H1 (cell line): ENCODE data around the gene TOP2A. TPM values are rescaled to one million over a fixed set of nuclear protein-coding genes. Genes with fewer than 3 reads are reported as not detected.

Experiments
- CTCF ChIA-PET: fragments of 300-600 bp; sonication (Branson Sonifier 250); formaldehyde crosslinking; loops from one replicate; lab custom pipeline; 2021; ENCODE audit not compliant: partially characterized antibody; lab: Charles Lee
- POLR2A ChIA-PET: fragments of 300-600 bp; sonication (Branson Sonifier 250); formaldehyde crosslinking; loops from one replicate; lab custom pipeline; 2021; ENCODE audit warnings: inconsistent platforms; ENCODE audit not compliant: partially characterized antibody; lab: Charles Lee
- DNase-seq, 2 experiments: peaks; one replicate each; pipeline versions ENCODE4 v3.0.0 to v3.0.0-alpha.2; 2010 to 2022; ENCODE audit warnings: low spot score in 2 of 2, low read depth in 1 of 2, mixed read lengths in 1 of 2
- FAIRE-seq: peaks from 2 replicates; lab custom pipeline; 2011; peaks lifted over from hg19 to GRCh38; lab: Jason Lieb, UNC
- H2AFZ ChIP-seq: 2 replicates; pipeline ENCODE4 v1.8.1; 2012; ENCODE audit warnings: low read length, inconsistent platforms
- H2AK5ac ChIP-seq: 2 replicates; pipeline ENCODE4 v1.6.1; 2013; ENCODE audit warnings: low read depth, low read length
- H2BK120ac ChIP-seq: replicated peaks from 2 replicates; pipeline ENCODE3; 2013; ENCODE audit warnings: low read depth, low read length, inconsistent platforms
- H2BK12ac ChIP-seq: 2 replicates; pipeline ENCODE4 v1.6.1; 2013; ENCODE audit warnings: low read depth, low read length
- H2BK15ac ChIP-seq: 2 replicates; pipeline ENCODE4 v1.6.1; 2013; ENCODE audit warnings: low read length
- H2BK20ac ChIP-seq: 2 replicates; pipeline ENCODE4 v1.6.1; 2013; ENCODE audit warnings: low read length
- H2BK5ac ChIP-seq: 2 replicates; pipeline ENCODE4 v1.6.1; 2013; ENCODE audit warnings: low read depth, low read length
- H3K14ac ChIP-seq: 2 replicates; pipeline ENCODE4 v1.6.1; 2013; ENCODE audit warnings: inconsistent platforms; ENCODE audit not compliant: insufficient read length
- H3K18ac ChIP-seq: 2 replicates; pipeline ENCODE4 v1.6.1; 2013; ENCODE audit warnings: low read length; ENCODE audit errors: extremely low read depth
- H3K23ac ChIP-seq: 2 replicates; pipeline ENCODE4 v1.6.1; 2013; ENCODE audit warnings: inconsistent platforms; ENCODE audit not compliant: insufficient read length
- H3K23me2 ChIP-seq: 2 replicates; pipeline ENCODE4 v1.6.1; 2013; ENCODE audit warnings: low read depth, low read length
- H3K27ac ChIP-seq: 2 replicates; pipeline ENCODE4 v1.6.1; 2011; ENCODE audit warnings: low read depth, low read length, inconsistent platforms
- H3K27me3 ChIP-seq, 4 experiments: replicated peaks in 1 of 4; 1 replicate in 1 of 4; 2 replicates in 3 of 4; pipeline versions ENCODE4 v1.6.1 to v1.8.1; 2011 to 2013; ENCODE audit warnings: low read length in 3 of 4, mild to moderate bottlenecking in 3 of 4, inconsistent platforms in 2 of 4, mixed read lengths in 2 of 4, moderate library complexity in 1 of 4; ENCODE audit not compliant: control insufficient read depth in 3 of 4, insufficient read depth in 3 of 4; ENCODE audit errors: extremely low read depth in 1 of 4
- H3K36me3 ChIP-seq, 4 experiments: 2 replicates each; pipeline versions ENCODE4 v1.6.1 to v1.8.1; 2011 to 2013; ENCODE audit warnings: mild to moderate bottlenecking in 4 of 4, low read length in 3 of 4, moderate library complexity in 2 of 4, control low read depth in 1 of 4, inconsistent platforms in 1 of 4; ENCODE audit not compliant: insufficient read depth in 4 of 4, control insufficient read depth in 2 of 4
- H3K4ac ChIP-seq: replicated peaks from 2 replicates; pipeline ENCODE3; 2013; ENCODE audit warnings: low read length, low read depth, mixed read lengths, inconsistent platforms; ENCODE audit not compliant: insufficient read length
- H3K4me1 ChIP-seq, 4 experiments: replicated peaks in 1 of 4; 1 replicate in 1 of 4; 2 replicates in 3 of 4; pipeline versions ENCODE4 v1.6.1 to v1.8.1; 2011 to 2013; ENCODE audit warnings: low read length in 3 of 4, inconsistent platforms in 2 of 4, mixed read lengths in 1 of 4; ENCODE audit not compliant: insufficient read depth in 4 of 4, control insufficient read depth in 3 of 4
- H3K4me2 ChIP-seq, 2 experiments: 2 replicates each; pipeline versions ENCODE4 v1.6.1 to v1.8.1; 2011 to 2013; ENCODE audit warnings: low read depth in 2 of 2, low read length in 2 of 2, control low read depth in 1 of 2, inconsistent platforms in 1 of 2, mild to moderate bottlenecking in 1 of 2; ENCODE audit not compliant: insufficient read depth in 1 of 2
- H3K4me3 ChIP-seq, 4 experiments: fragments of 200-600, 300-600 bp in 1 of 4; sonication (generic), shearing (Covaris generic), sonication (Bioruptor Twin) in 1 of 4; 2 replicates each; pipeline versions ENCODE4 v1.5.1 to v1.8.1; 2011 to 2016; ENCODE audit warnings: low read length in 4 of 4, low read depth in 3 of 4, control low read depth in 2 of 4, inconsistent platforms in 2 of 4, mild to moderate bottlenecking in 2 of 4, mixed read lengths in 1 of 4, moderate library complexity in 1 of 4; ENCODE audit not compliant: insufficient read depth in 2 of 4; ENCODE audit errors: extremely low read depth in 1 of 4
- H3K56ac ChIP-seq: replicated peaks from 2 replicates; pipeline ENCODE3; 2013; ENCODE audit warnings: low read depth, mild to moderate bottlenecking, mixed read lengths, low read length, inconsistent platforms; ENCODE audit not compliant: insufficient read length
- H3K79me1 ChIP-seq: 2 replicates; pipeline ENCODE4 v1.6.1; 2013; ENCODE audit warnings: low read depth, low read length, control low read depth
- H3K79me2 ChIP-seq, 2 experiments: 2 replicates each; pipeline versions ENCODE4 v1.6.1 to v1.8.1; 2012 to 2013; ENCODE audit warnings: low read length in 2 of 2, mild to moderate bottlenecking in 2 of 2, inconsistent platforms in 1 of 2; ENCODE audit not compliant: insufficient read depth in 2 of 2, control insufficient read depth in 1 of 2
- H3K9ac ChIP-seq, 4 experiments: replicated peaks in 1 of 4; 1 replicate in 1 of 4; 2 replicates in 3 of 4; pipeline versions ENCODE4 v1.6.1 to v1.8.1; 2011 to 2013; ENCODE audit warnings: low read depth in 3 of 4, low read length in 3 of 4, control low read depth in 2 of 4, mild to moderate bottlenecking in 2 of 4, moderate library complexity in 2 of 4, inconsistent platforms in 1 of 4; ENCODE audit errors: extremely low read depth in 1 of 4
- H3K9me3 ChIP-seq, 2 experiments: 2 replicates each; pipeline versions ENCODE4 v1.6.1 to v1.8.1; 2012 to 2013; ENCODE audit warnings: mild to moderate bottlenecking in 2 of 2, moderate library complexity in 2 of 2, control low read depth in 1 of 2, inconsistent platforms in 1 of 2, low read depth in 1 of 2, low read length in 1 of 2, mixed read lengths in 1 of 2; ENCODE audit not compliant: insufficient read depth in 2 of 2
- H4K20me1 ChIP-seq, 2 experiments: replicated peaks in 1 of 2; 2 replicates each; pipeline versions ENCODE3 to v1.8.1; 2011 to 2013; ENCODE audit warnings: inconsistent platforms in 2 of 2, low read length in 2 of 2, mild to moderate bottlenecking in 1 of 2; ENCODE audit not compliant: insufficient read depth in 2 of 2, control insufficient read depth in 1 of 2
- H4K5ac ChIP-seq: 2 replicates; pipeline ENCODE4 v1.6.1; 2013; ENCODE audit warnings: low read length, low read depth, mixed read lengths, inconsistent platforms; ENCODE audit not compliant: insufficient read length
- H4K8ac ChIP-seq: 2 replicates; pipeline ENCODE4 v1.8.0; 2013; ENCODE audit warnings: mild to moderate bottlenecking, moderate library complexity, low read length, inconsistent platforms; ENCODE audit not compliant: insufficient read depth; ENCODE audit errors: extremely low read depth
- H4K91ac ChIP-seq: replicated peaks from 2 replicates; pipeline ENCODE3; 2013; ENCODE audit warnings: low read length, mixed read lengths, inconsistent platforms; ENCODE audit not compliant: insufficient read length
- CBX8 ChIP-seq: fragments of 300-800, 300-1000 bp; sonication (generic); IDR thresholded peaks from 2 replicates; pipeline ENCODE4 v1.7.1; 2016; ENCODE audit warnings: low read depth, low read length, borderline replicate concordance
- CTCF ChIP-seq, 3 experiments: IDR thresholded peaks; 1 replicate in 2 of 3; 2 replicates in 1 of 3; pipeline versions ENCODE4 v1.5.1 to v1.6.1; 2011; ENCODE audit warnings: low read length in 3 of 3, mild to moderate bottlenecking in 3 of 3, inconsistent platforms in 2 of 3, low read depth in 1 of 3, moderate library complexity in 1 of 3; ENCODE audit not compliant: insufficient read depth in 1 of 3; ENCODE audit errors: control extremely low read depth in 1 of 3
- SIX5 ChIP-seq: IDR thresholded peaks from 2 replicates; pipeline ENCODE4 v1.6.1; 2011; ENCODE audit warnings: mild to moderate bottlenecking, low read depth, low read length
- SP4 ChIP-seq: IDR thresholded peaks from 2 replicates; pipeline ENCODE4 v1.6.1; 2012; ENCODE audit warnings: low read length, inconsistent platforms
- WGBS, 2 experiments: shearing (Covaris generic) in 1 of 2; methylation state at CpG; one replicate each; pipeline versions ENCODE4 v1.1.6 to v1.1.7; 2013 to 2015; ENCODE audit warnings: low lambda C conversion rate in 2 of 2, mixed read lengths in 2 of 2, inconsistent platforms in 1 of 2, low coverage in 1 of 2, missing lambda C conversion rate in 1 of 2; ENCODE audit not compliant: insufficient replicate concordance in 2 of 2, insufficient coverage in 1 of 2, insufficient read length in 1 of 2; ENCODE audit errors: extremely low coverage in 1 of 2, missing lambda C conversion rate in 1 of 2; 5-methylcytosine and 5-hydroxymethylcytosine counted together
- polyA plus RNA-seq, 7 experiments: library from polyadenylated mRNA; depleted of rRNA in 3 of 7; stranded (reverse) in 5 of 7; unstranded in 2 of 7; fragments of >200 nt in 5 of 7; fragments of 200-250 nt in 2 of 7; gene quantifications; 1 replicate in 5 of 7; 2 replicates in 1 of 7; 4 replicates in 1 of 7; pipeline versions ENCODE4 v1.2.1 to v1.2.3, GENCODE V29; 2011 to 2013; ENCODE audit warnings: missing spikeins in 2 of 7, mixed read lengths in 2 of 7
- total RNA-seq: library from RNA; stranded (reverse); fragmentation: NEBNext Ultra II Directional; extraction: Animal tissue kit (Norgen Biotek cat#: 25700); gene quantifications from 2 replicates; pipeline ENCODE4 v1.2.1, GENCODE V29; 2021
- TF ChIP-seq, protein P1 (sequence below): IDR thresholded peaks from 2 replicates; pipeline ENCODE4 v1.6.1; 2012; ENCODE audit warnings: inconsistent platforms

Gene TOP2A
- total and polyA plus RNA-seq, 2 of the 8 experiments (the other 6 are each of a cell fraction or from before 2014, with no cell fraction given): 83.1 to 291 TPM

DNA sequence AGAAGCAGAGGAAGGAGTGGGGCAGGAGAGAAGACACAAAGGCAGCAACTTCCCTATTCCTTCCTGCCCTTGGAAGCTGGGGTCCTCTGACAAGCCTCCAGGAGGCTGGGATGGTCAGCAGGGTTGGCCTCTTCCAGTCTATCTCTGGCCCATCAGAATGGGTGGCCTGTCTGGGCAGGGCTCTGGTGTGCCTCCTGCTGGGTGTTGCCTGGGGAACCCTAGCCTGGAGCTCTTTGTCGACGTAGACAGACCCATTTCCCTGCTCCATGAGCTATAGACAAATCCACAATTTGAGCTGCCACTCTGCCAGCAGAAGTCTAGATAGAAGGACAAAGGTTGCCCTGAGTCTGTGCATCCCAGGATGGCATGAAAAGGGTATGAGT, 36.9 kb upstream of the TOP2A start:
- Histone ChIP-seq H3K4ac (no peak overlapping the region), H3K23me2 (no peaks in the 10 kb centered on the region; the same call in 1 of the 2 replicates), H4K20me1 (peaks cover 0 to 2% of the 10 kb centered on the region in 2 experiments), H2AFZ (no peak overlapping the region), H4K5ac (no peak overlapping the region), H4K8ac (no peak overlapping the region), H3K4me3 (no peak overlapping the region), H2BK120ac (no peak overlapping the region), H4K91ac (no peak overlapping the region), H3K23ac (no peak overlapping the region), H3K79me2 (peaks cover 0 to 11% of the 10 kb centered on the region in 2 experiments; a peak in 3 of 4 replicates), H3K14ac (no peak overlapping the region), H2BK12ac (no peak overlapping the region), H3K9ac (no peak overlapping the region), H3K9me3 (no peaks in the 10 kb centered on the region), H2BK5ac (no peak overlapping the region), H3K4me1 (peaks cover 0 to 10% (median 6%) of the 10 kb centered on the region in 4 experiments; a peak in 6 of 7 replicates), H3K4me2 (no peak overlapping the region), H2BK15ac (no peak overlapping the region), H2AK5ac (no peak overlapping the region), H3K27ac (no peak overlapping the region), H3K79me1 (no peaks in the 10 kb centered on the region), H3K36me3 (peaks cover 6 to 26% (median 10%) of the 10 kb centered on the region in 4 experiments; a peak in 7 of 8 replicates), H3K18ac (no peak overlapping the region), H3K56ac (no peak overlapping the region), H2BK20ac (no peak overlapping the region), H3K27me3 (no peaks in the 10 kb centered on the region)
- ChIA-PET CTCF (interaction anchor here (0.6 to 34.1 kb wide), 9 partner anchors 6 to 1064 kb away, joined by 3 to 739 read pairs (median 7); partner anchors contain the start of genes IGFBP4 and KRT15), POLR2A (interaction anchor here (1.0 to 2.2 kb wide), 4 partner anchors 10 to 89 kb away, joined by 3 to 7 read pairs (median 5); partner anchors contain the start of gene TOP2A)
- 86% methylated on average over 2 of the region's 2 CpGs; no CpG with 5 or more reads in 1 of the 2 experiments for WGBS, 2 experiments
- DNase-seq (no peak), FAIRE-seq (no peak)
- TF ChIP-seq, protein P1, sequence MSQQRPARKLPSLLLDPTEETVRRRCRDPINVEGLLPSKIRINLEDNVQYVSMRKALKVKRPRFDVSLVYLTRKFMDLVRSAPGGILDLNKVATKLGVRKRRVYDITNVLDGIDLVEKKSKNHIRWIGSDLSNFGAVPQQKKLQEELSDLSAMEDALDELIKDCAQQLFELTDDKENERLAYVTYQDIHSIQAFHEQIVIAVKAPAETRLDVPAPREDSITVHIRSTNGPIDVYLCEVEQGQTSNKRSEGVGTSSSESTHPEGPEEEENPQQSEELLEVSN: no peak
- TF ChIP-seq CBX8: no peak
- no peak for TF ChIP-seq SP4
- TF ChIP-seq SIX5: no peak
- no peak for TF ChIP-seq CTCF (IDR thresholded peaks at IDR 0.05; ENCODE audit: control extremely low read depth in 1 of 3, insufficient read depth in 1 of 3, low read depth in 1 of 3, low read length in 3 of 3)
